ENCODE data around the gene CAMKMT.

Gene CAMKMT

DNA sequence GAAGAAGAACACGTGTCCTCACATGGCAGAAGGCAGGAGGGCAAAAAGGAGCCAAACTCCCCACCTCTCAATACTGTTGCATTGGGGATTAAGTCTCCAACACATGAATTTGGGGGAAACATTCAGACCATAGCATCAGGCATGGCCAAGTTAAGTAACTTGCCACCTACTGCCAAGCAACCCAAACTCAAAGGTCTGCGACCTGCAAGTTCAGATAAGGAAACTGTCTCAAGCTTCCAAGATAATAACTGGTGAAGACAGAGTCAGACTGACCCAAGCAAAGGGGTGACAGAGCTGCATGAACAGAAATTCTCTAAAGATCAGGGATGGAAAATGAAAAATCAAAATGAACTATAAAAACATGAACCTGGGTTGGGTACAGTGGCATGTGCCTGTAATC, 391.0 kb downstream of the CAMKMT start:
- H3K36me3 ChIP-seq (ENCODE audit: low read depth): no peaks in the 10 kb centered on the region
- TF ChIP-seq, protein P1, sequence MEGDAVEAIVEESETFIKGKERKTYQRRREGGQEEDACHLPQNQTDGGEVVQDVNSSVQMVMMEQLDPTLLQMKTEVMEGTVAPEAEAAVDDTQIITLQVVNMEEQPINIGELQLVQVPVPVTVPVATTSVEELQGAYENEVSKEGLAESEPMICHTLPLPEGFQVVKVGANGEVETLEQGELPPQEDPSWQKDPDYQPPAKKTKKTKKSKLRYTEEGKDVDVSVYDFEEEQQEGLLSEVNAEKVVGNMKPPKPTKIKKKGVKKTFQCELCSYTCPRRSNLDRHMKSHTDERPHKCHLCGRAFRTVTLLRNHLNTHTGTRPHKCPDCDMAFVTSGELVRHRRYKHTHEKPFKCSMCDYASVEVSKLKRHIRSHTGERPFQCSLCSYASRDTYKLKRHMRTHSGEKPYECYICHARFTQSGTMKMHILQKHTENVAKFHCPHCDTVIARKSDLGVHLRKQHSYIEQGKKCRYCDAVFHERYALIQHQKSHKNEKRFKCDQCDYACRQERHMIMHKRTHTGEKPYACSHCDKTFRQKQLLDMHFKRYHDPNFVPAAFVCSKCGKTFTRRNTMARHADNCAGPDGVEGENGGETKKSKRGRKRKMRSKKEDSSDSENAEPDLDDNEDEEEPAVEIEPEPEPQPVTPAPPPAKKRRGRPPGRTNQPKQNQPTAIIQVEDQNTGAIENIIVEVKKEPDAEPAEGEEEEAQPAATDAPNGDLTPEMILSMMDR (IDR thresholded peaks at IDR 0.05; ENCODE audit: poor library complexity, severe bottlenecking): no peak
- H3K27me3 ChIP-seq (ENCODE audit: insufficient read depth, poor library complexity, severe bottlenecking): no peaks in the 10 kb centered on the region
- no peaks in the 10 kb centered on the region for H3K4me1 ChIP-seq (ENCODE audit: insufficient read depth, poor library complexity, severe bottlenecking)
- no peak overlapping the region for H3K27ac ChIP-seq (ENCODE audit: poor library complexity, severe bottlenecking)
- ATAC-seq (ENCODE audit: low read depth) (no peak), DNase-seq (ENCODE audit: low spot score) (no peak)
- H3K9me3 ChIP-seq (ENCODE audit: severe bottlenecking): no peaks in the 10 kb centered on the region
- H3K4me3 ChIP-seq (ENCODE audit: severe bottlenecking): no peak overlapping the region

DNA sequence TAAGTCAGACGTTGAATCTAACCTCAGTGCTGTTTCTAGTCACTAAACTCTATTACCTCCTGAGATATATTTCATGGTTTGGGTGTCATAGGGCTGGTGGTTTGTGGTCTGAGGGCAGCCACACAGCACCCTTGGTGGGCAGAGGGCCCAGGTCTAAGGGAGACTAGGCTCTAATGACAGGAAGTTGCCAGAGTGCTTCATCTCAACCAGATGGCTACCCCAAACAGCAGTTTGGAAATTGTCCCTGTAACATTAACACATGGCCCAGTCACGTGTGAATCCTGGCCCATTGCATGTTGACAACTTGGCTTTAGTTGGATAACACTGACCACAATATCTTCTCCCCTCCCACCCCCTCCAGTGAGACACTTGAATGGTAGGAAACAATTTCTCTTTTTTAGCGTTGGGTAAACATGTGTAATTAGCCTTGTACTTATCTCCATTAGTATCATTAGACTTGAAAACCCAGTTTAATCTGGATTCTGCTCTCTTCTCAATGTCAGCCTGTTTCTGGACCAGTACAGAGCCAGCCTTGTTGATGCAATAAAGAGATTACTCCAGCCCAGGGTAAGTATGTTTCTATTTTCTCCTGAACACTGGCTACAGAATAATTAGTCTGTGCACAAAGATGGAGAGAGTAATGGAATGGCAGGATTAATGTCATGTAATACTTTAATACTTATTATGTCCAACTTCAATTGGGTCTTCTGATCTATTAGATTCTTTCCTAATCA, 392.0 kb downstream of the CAMKMT start:
- DNase-seq (ENCODE audit: low spot score) (no peak), ATAC-seq (ENCODE audit: low read depth) (no peak)
- H3K36me3 ChIP-seq (ENCODE audit: low read depth): no peaks in the 10 kb centered on the region
- no peaks in the 10 kb centered on the region for H3K9me3 ChIP-seq (ENCODE audit: severe bottlenecking)
- H3K4me1 ChIP-seq (ENCODE audit: insufficient read depth, poor library complexity, severe bottlenecking): no peaks in the 10 kb centered on the region
- TF ChIP-seq, protein P1 (IDR thresholded peaks at IDR 0.05; ENCODE audit: poor library complexity, severe bottlenecking): no peak
- H3K27ac ChIP-seq (ENCODE audit: poor library complexity, severe bottlenecking): no peak overlapping the region
- H3K27me3 ChIP-seq (ENCODE audit: insufficient read depth, poor library complexity, severe bottlenecking): no peaks in the 10 kb centered on the region
- H3K4me3 ChIP-seq (ENCODE audit: severe bottlenecking): no peak overlapping the region

DNA sequence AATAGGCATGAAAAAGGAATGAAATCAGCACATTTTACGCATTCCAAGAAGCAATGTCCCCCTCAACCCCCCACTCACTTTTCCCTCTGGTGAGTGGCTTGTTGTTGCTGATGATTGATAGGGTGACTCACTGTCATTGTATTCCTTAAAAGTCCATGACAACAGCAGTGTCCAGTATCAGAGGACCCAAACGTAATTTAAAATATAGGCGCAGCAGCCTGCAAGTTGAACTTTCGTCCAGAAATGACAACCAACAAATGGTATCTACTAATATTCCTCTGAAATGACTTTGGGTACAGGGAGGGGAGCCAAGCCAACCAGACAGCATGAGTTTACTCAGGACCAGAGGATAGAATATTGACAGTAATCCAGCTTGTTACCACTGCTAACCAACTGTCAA, 396.8 kb downstream of the CAMKMT start:
- Histone ChIP-seq H3K4me3 (ENCODE audit: severe bottlenecking) (no peak overlapping the region), H3K4me1 (ENCODE audit: insufficient read depth, poor library complexity, severe bottlenecking) (no peaks in the 10 kb centered on the region), H3K27me3 (ENCODE audit: insufficient read depth, poor library complexity, severe bottlenecking) (no peaks in the 10 kb centered on the region), H3K9me3 (ENCODE audit: severe bottlenecking) (no peaks in the 10 kb centered on the region), H3K36me3 (ENCODE audit: low read depth) (no peaks in the 10 kb centered on the region), H3K27ac (ENCODE audit: poor library complexity, severe bottlenecking) (no peak overlapping the region)
- TF ChIP-seq, protein P1 (IDR thresholded peaks at IDR 0.05; ENCODE audit: poor library complexity, severe bottlenecking): no peak
- DNase-seq (ENCODE audit: low spot score) (no peak), ATAC-seq (ENCODE audit: low read depth) (no peak)

GRCh38 chr2:44759823-44760222, 398.1 kb downstream of the CAMKMT start:
- DNase-seq (ENCODE audit: low spot score) (no peak), ATAC-seq (ENCODE audit: low read depth) (no peak)
- H3K4me1 ChIP-seq (ENCODE audit: insufficient read depth, poor library complexity, severe bottlenecking): no peaks in the 10 kb centered on the region
- H3K9me3 ChIP-seq (ENCODE audit: severe bottlenecking): no peaks in the 10 kb centered on the region
- H3K4me3 ChIP-seq (ENCODE audit: severe bottlenecking): no peak overlapping the region
- no peaks in the 10 kb centered on the region for H3K36me3 ChIP-seq (ENCODE audit: low read depth)
- H3K27me3 ChIP-seq (ENCODE audit: insufficient read depth, poor library complexity, severe bottlenecking): no peaks in the 10 kb centered on the region
- TF ChIP-seq, protein P1 (IDR thresholded peaks at IDR 0.05; ENCODE audit: poor library complexity, severe bottlenecking): no peak
- H3K27ac ChIP-seq (ENCODE audit: poor library complexity, severe bottlenecking): no peak overlapping the region

DNA sequence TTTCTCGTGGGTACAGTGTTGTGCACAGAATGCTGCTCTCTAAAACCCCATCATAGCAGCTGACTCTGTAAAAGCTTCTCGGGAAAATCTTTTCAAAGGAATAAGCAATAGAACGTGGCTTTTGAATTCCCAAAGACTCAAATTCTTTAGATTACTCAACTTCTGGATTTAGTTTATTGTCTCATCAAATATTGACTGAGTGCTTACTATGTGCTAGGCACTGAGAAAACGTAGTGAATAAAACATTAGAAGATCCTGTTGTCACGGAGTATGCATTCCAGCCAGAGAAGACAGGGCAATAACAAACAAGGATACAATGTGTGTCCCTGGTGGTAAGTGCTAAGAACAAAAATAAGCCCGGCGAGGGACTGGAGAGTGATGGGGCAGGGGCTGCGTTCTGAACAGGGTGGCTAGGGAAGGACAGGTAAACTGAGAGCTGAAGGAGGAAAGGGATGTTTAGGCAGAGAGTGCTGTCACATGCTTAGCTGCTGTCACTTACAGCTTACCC, 401.6 kb downstream of the CAMKMT start:
- no peak overlapping the region for H3K4me3 ChIP-seq (ENCODE audit: severe bottlenecking)
- H3K4me1 ChIP-seq (ENCODE audit: insufficient read depth, poor library complexity, severe bottlenecking): no peaks in the 10 kb centered on the region
- TF ChIP-seq, protein P1 (IDR thresholded peaks at IDR 0.05; ENCODE audit: poor library complexity, severe bottlenecking): no peak
- no peak for DNase-seq (ENCODE audit: low spot score)
- ATAC-seq (ENCODE audit: low read depth): no peak
- no peaks in the 10 kb centered on the region for H3K9me3 ChIP-seq (ENCODE audit: severe bottlenecking)
- H3K27me3 ChIP-seq (ENCODE audit: insufficient read depth, poor library complexity, severe bottlenecking): no peaks in the 10 kb centered on the region
- H3K27ac ChIP-seq (ENCODE audit: poor library complexity, severe bottlenecking): no peak overlapping the region
- no peaks in the 10 kb centered on the region for H3K36me3 ChIP-seq (ENCODE audit: low read depth)

All from RWPE2 (cell line).